ENCODE measurements around the gene MBNL3.
A peak's percentile ranks its signal among the peaks of the same experiment; 100 is the strongest.

GRCh38 chrX:132491191-132491590 is 2.4 kb upstream of the MBNL3 start:
- TF ChIP-seq CTCF (IDR thresholded peaks at IDR 0.05) = no peak
- TF ChIP-seq POLR2AphosphoS5 (IDR thresholded peaks at IDR 0.05) = peak; percentile 21
